NT2/D1 (cell line): Measurements from ENCODE around the gene DAB2IP.

Experiments
- DNase-seq: peaks from one replicate; pipeline ENCODE4 v3.0.0-alpha.2; 2011; ENCODE audit warnings: low read depth, low spot score
- H3K27me3 ChIP-seq: 2 replicates; pipeline ENCODE4 v1.6.0; 2011; ENCODE audit warnings: mild to moderate bottlenecking; ENCODE audit not compliant: insufficient read length, insufficient read depth
- H3K36me3 ChIP-seq: 2 replicates; pipeline ENCODE4 v1.6.1; 2011; ENCODE audit warnings: mild to moderate bottlenecking, low read length, mixed read lengths; ENCODE audit not compliant: insufficient read depth, insufficient read length
- H3K4me1 ChIP-seq: 2 replicates; pipeline ENCODE4 v1.5.1; 2011; ENCODE audit not compliant: insufficient read depth, insufficient read length
- H3K4me3 ChIP-seq: 2 replicates; pipeline ENCODE4 v1.5.1; 2011; ENCODE audit warnings: low read depth; ENCODE audit not compliant: insufficient read length
- H3K9ac ChIP-seq: 2 replicates; pipeline ENCODE4 v1.6.0; 2011; ENCODE audit warnings: low read depth; ENCODE audit not compliant: insufficient read length
- H3K9me3 ChIP-seq: 2 replicates; pipeline ENCODE4 v1.5.1; 2011; ENCODE audit warnings: mild to moderate bottlenecking, low read length; ENCODE audit not compliant: insufficient read depth
- SUZ12 ChIP-seq: IDR thresholded peaks from 2 replicates; pipeline ENCODE4 v1.6.1; 2011; ENCODE audit not compliant: insufficient read length, insufficient read depth; ENCODE audit errors: extremely low read depth
- YY1 ChIP-seq: IDR thresholded peaks from 2 replicates; pipeline ENCODE4 v1.6.1; 2011; ENCODE audit not compliant: insufficient read length, insufficient read depth
- ZNF274 ChIP-seq: IDR thresholded peaks from 2 replicates; pipeline ENCODE4 v1.6.1; 2011; ENCODE audit warnings: mild to moderate bottlenecking, low read depth, low read length

DAB2IP gene

DNA sequence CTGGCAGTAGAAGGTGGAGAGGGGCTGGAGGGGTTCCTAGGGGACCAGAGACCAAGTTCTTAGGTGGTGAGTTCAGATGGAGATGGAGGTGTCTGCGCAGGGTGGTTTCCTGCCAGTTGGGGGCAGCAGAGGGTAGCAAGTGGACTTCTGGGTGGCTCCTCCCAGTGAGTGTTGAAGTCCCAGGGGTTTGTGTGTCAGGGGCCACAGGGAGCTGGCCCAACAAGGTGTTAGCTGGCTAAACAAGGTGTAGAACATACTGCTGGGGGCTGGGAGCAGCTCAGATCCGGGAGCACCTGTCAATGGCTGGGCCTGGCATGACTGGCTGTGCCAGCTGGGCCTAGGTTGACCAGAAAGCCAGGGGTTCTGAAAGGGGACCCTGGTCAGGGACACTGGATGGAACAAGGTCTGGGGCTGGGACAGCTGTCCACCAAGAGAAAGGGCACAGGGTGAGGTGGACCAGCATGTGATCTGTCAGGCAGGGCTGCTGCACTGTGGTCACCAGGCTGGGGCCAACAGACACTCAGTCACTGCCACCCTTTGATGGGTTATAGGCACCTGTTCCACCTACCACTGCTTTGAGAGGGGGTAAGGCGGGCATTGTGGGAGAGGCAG lies 35.6 kb downstream of the DAB2IP start:
- Histone ChIP-seq H3K4me1 (peaks cover 31% of the 10 kb centered on the region), H3K9me3 (no peaks in the 10 kb centered on the region), H3K27me3 (no peaks in the 10 kb centered on the region), H3K9ac (peak overlapping the region; percentile 36), H3K4me3 (no peak overlapping the region), H3K36me3 (peaks cover 50% of the 10 kb centered on the region)
- peak; percentile 64 for DNase-seq
- no peak for TF ChIP-seq ZNF274

DNA sequence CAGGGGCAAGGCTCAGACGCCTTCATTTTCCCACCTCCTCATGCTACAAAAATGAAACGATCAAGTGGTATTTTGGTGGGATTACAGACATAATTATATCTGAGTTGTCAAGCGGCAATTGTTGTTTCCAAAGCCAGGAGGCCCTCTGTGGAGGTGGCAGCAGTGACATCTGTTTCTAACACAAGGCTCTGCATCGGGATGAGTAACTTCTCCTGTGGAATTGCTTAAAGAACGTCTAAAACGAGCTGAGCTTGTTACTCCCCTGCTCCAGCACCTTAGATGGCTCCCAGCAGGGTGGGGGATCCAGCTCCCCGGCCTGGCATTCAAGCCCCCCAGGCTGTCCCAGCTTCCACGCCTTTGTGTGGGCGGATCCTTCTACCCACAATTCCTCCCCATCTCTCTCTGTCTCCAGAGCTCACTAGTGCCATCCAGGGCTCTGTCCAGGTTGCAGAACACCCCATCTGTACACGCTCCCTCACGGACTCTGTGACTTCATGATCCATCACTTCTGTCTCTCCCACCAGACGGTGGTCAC lies 36.8 kb downstream of the DAB2IP start:
- Histone ChIP-seq H3K4me3 (no peak overlapping the region), H3K4me1 (peaks cover 34% of the 10 kb centered on the region), H3K9ac (no peak overlapping the region), H3K9me3 (no peaks in the 10 kb centered on the region), H3K27me3 (no peaks in the 10 kb centered on the region), H3K36me3 (peaks cover 40% of the 10 kb centered on the region)
- TF ChIP-seq YY1 (no peak), SUZ12 (no peak), ZNF274 (no peak)
- DNase-seq = no peak

DNA sequence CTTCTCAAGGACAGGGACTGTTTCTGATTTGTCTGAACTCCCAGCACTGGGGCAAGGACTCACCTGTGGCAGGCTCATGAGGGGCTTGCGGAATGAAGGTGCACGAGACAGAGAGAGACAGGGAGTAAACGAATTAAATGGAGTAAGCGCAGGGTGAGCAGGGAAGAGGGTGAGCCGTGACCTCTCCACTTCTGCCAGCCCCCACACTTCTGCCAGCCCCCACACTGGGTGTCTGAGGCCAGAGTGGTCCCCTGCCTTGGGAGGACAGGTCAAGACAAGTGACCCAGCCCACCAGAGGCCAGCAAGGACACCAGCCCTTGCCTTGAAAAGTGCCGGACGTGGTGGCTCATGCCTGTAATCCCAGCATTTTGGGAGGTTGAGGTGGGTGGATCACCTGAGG lies 37.2 kb downstream of the DAB2IP start:
- Histone ChIP-seq H3K9me3 (no peaks in the 10 kb centered on the region), H3K36me3 (peaks cover 39% of the 10 kb centered on the region), H3K4me1 (peaks cover 38% of the 10 kb centered on the region), H3K9ac (no peak overlapping the region), H3K4me3 (no peak overlapping the region), H3K27me3 (peaks cover 3% of the 10 kb centered on the region)
- no peak for DNase-seq
- TF ChIP-seq ZNF274 (no peak), YY1 (no peak)

DNA sequence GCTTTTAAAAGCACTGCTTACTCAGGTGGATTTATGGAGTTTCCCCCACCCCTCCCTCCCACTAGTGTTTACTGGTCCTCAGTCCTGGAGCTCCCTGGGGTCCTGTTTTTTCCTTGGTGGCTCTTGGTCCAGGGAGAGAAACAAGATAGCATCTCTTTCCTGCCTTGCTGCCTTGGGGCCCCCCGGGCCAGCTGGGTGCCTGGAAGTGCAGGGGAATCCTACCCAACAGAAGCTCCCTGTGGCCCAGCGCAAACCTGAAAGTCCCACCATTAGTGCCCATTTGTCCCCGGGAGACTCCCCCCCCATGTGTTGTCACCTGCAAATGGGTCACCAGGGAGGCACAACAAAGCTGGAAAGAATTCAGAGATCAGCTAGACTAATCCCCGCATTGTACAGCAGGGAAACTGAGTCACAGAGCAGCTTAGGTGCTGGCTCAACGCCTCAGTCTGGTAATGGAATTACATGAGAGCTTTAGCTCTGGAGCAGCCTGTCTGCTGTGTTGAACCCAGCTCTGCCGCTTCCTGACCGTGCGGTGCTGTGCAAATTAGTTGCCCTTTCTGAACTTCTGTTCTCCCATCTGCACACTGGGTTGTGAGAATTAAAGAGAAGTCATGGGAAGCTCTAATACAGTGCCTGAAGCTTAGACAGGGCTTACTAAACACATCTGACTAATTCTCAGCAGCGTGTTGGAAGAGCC lies 38.2 kb downstream of the DAB2IP start:
- no peak overlapping the region for H3K4me3 ChIP-seq
- DNase-seq = no peak
- peak overlapping the region; percentile 23 for H3K9ac ChIP-seq
- peaks cover 7% of the 10 kb centered on the region for H3K27me3 ChIP-seq
- no peaks in the 10 kb centered on the region for H3K9me3 ChIP-seq
- TF ChIP-seq SUZ12 (no peak), ZNF274 (no peak), YY1 (no peak)
- H3K4me1 ChIP-seq = peaks cover 38% of the 10 kb centered on the region
- peaks cover 38% of the 10 kb centered on the region for H3K36me3 ChIP-seq

DNA sequence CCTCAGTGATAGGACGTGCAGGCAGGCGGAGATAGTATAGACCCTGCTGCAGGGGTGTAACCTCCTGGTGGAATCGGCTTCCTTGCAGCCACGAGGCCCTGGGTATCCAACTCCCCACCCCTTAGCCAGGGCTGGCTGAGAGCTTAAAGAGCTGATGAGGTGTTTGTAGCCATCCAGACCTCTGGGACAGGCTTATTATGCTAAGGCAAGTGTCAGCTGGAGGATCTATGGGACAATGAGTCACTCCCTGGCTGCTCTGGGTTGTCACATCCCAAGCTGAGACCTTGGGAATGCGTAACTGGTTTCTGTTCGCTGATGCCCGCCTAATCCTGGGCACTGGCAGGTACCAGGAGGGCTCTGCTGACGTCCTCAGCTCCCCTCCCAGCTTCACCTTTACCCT lies 38.9 kb downstream of the DAB2IP start:
- Histone ChIP-seq H3K27me3 (peaks cover 7% of the 10 kb centered on the region), H3K4me3 (no peak overlapping the region), H3K9me3 (no peaks in the 10 kb centered on the region), H3K36me3 (peaks cover 34% of the 10 kb centered on the region), H3K9ac (peak overlapping the region; percentile 12), H3K4me1 (peaks cover 38% of the 10 kb centered on the region)
- TF ChIP-seq YY1 = no peak
- TF ChIP-seq SUZ12 = no peak
- no peak for TF ChIP-seq ZNF274
- no peak for DNase-seq

DNA sequence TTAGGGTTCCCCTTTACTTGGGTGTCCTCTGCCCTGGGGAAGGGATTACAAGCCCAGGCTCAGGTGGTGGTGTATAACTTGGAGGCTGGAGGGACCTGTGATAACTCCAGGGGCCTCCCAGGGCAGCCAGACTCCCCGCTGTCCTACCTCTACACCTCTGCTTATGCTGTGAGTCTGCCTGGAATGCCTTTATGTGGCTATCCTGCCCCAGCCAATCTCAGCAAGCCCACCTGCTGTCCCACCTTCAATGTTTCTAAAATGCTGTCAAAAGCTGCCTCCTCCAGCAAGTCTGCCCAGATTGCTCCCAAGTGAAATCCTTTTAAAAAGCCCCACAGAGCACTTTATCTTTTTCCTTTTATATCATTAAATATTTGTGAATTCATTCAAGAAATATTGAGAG lies 39.3 kb downstream of the DAB2IP start:
- Histone ChIP-seq H3K4me1 (peaks cover 38% of the 10 kb centered on the region), H3K36me3 (peaks cover 29% of the 10 kb centered on the region), H3K27me3 (peaks cover 7% of the 10 kb centered on the region), H3K4me3 (no peak overlapping the region), H3K9ac (no peak overlapping the region), H3K9me3 (no peaks in the 10 kb centered on the region)
- TF ChIP-seq ZNF274 (no peak), YY1 (no peak), SUZ12 (no peak)
- DNase-seq = no peak

DNA sequence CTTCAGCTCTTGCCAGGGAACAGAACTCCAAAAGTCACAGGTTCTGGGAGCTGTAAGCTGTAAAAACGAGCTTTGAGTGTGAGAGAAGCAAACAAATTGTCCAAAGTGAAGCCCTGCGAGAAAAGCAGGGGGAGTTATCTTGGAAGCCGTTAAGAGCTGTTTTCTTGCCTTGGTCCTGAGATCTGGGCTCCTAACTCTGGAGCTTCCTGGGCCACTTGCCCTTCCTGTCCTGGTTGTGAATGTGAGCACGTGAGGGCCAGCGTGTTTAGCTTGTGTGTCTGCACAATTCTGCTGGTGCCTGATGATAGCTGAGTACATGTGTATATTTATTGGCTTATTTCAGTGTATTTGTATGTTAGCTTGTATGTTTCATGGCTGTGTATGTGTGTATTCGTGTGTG lies 40.5 kb downstream of the DAB2IP start:
- Histone ChIP-seq H3K27me3 (peaks cover 10% of the 10 kb centered on the region), H3K4me3 (no peak overlapping the region), H3K9ac (no peak overlapping the region), H3K36me3 (peaks cover 28% of the 10 kb centered on the region), H3K4me1 (peaks cover 35% of the 10 kb centered on the region), H3K9me3 (no peaks in the 10 kb centered on the region)
- no peak for DNase-seq
- no peak for TF ChIP-seq ZNF274
- no peak for TF ChIP-seq YY1
- no peak for TF ChIP-seq SUZ12
